SK-N-SH (cell line): ENCODE data around the gene FGD6. TPM values are rescaled to one million over a fixed set of nuclear protein-coding genes. Genes with fewer than 3 reads are reported as not detected.

Source experiments
- CTCF ChIA-PET: fragments of 300-600, 350-600 bp; formaldehyde crosslinking; extraction: SDS; loops from one replicate; lab custom pipeline; 2021; lab: Yijun Ruan, JAX
- POLR2A ChIA-PET: fragments of 350-600 bp; sonication (Branson Sonifier 250); formaldehyde crosslinking; extraction: SDS; loops from one replicate; lab custom pipeline; 2020; ENCODE audit warnings: antibody characterized with exemption, inconsistent platforms; lab: Yijun Ruan, JAX
- DNase-seq: peaks from one replicate; pipeline ENCODE4 v3.0.0; 2012
- H2AFZ ChIP-seq: fragments of 200-600 bp; sonication (generic); 2 replicates; pipeline ENCODE4 v1.8.1; 2016; ENCODE audit warnings: antibody characterized with exemption, mild to moderate bottlenecking, low read depth
- H3F3A ChIP-seq: fragments of 200-600 bp; sonication (generic); replicated peaks from 2 replicates; pipeline ENCODE3; 2016; ENCODE audit warnings: antibody characterized with exemption, mild to moderate bottlenecking; ENCODE audit not compliant: insufficient read depth
- H3K27ac ChIP-seq, 2 experiments: fragments of 200-500 bp in 1 of 2; fragments of 200-600 bp in 1 of 2; sonication (Bioruptor generic) in 1 of 2; sonication (generic), shearing (Covaris generic) in 1 of 2; 2 replicates each; pipeline versions ENCODE4 v1.5.1 to v1.6.1; 2014 to 2016; ENCODE audit warnings: low read depth in 2 of 2, inconsistent platforms in 1 of 2, low read length in 1 of 2, mild to moderate bottlenecking in 1 of 2, mixed read lengths in 1 of 2
- H3K27me3 ChIP-seq: fragments of 200-600 bp; sonication (generic), shearing (Covaris generic); 2 replicates; pipeline ENCODE4 v1.6.1; 2016; ENCODE audit warnings: mixed run types; ENCODE audit not compliant: insufficient read depth
- H3K36me3 ChIP-seq, 2 experiments: fragments of 200-500 bp in 1 of 2; fragments of 200-600 bp in 1 of 2; sonication (Bioruptor generic) in 1 of 2; sonication (generic) in 1 of 2; replicated peaks in 1 of 2; 2 replicates each; pipeline versions ENCODE3 to v1.5.1; 2014 to 2016; ENCODE audit warnings: low read length in 1 of 2, mild to moderate bottlenecking in 1 of 2; ENCODE audit not compliant: insufficient read depth in 2 of 2, control insufficient read depth in 1 of 2
- H3K4me1 ChIP-seq, 2 experiments: fragments of 200-500 bp in 1 of 2; fragments of 200-600 bp in 1 of 2; sonication (Bioruptor generic) in 1 of 2; sonication (generic), shearing (Covaris generic) in 1 of 2; 2 replicates each; pipeline versions ENCODE4 v1.5.1 to v1.6.1; 2014 to 2016; ENCODE audit warnings: low read depth in 1 of 2, low read length in 1 of 2, mixed run types in 1 of 2; ENCODE audit not compliant: insufficient read depth in 2 of 2, control insufficient read depth in 1 of 2
- H3K4me2 ChIP-seq: fragments of 200-600 bp; sonication (generic), shearing (Covaris generic); 2 replicates; pipeline ENCODE4 v1.6.1; 2017; ENCODE audit warnings: mixed run types
- H3K4me3 ChIP-seq, 2 experiments: fragments of 200-500 bp in 1 of 2; fragments of 200-600 bp in 1 of 2; sonication (Bioruptor generic) in 1 of 2; sonication (generic), shearing (Covaris generic) in 1 of 2; 2 replicates each; pipeline versions ENCODE4 v1.5.1 to v1.8.1; 2014 to 2016; ENCODE audit warnings: low read depth in 2 of 2, inconsistent platforms in 1 of 2, low read length in 1 of 2, mild to moderate bottlenecking in 1 of 2, mixed read lengths in 1 of 2, moderate library complexity in 1 of 2
- H3K79me2 ChIP-seq: fragments of 200-600 bp; sonication (generic); 2 replicates; pipeline ENCODE4 v1.8.1; 2017; ENCODE audit warnings: mild to moderate bottlenecking; ENCODE audit not compliant: insufficient read depth
- H3K9ac ChIP-seq: fragments of 200-600 bp; sonication (generic); 2 replicates; pipeline ENCODE4 v1.6.1; 2017; ENCODE audit warnings: mixed run types
- H3K9me2 ChIP-seq: fragments of 200-600 bp; sonication (generic); 2 replicates; pipeline ENCODE4 v1.6.1; 2017; ENCODE audit warnings: mixed run types
- H3K9me3 ChIP-seq: fragments of 200-600 bp; sonication (generic); 2 replicates; pipeline ENCODE4 v1.6.1; 2017; ENCODE audit warnings: mixed run types, mild to moderate bottlenecking, moderate library complexity
- H4K20me1 ChIP-seq: fragments of 200-600 bp; sonication (generic); 2 replicates; pipeline ENCODE4 v1.6.1; 2017; ENCODE audit warnings: mild to moderate bottlenecking, mixed run types; ENCODE audit not compliant: insufficient read depth
- CHD2 ChIP-seq: fragments of 150-350 bp; IDR thresholded peaks from 2 replicates; pipeline ENCODE4 v1.6.1; 2018; ENCODE audit warnings: low read length; ENCODE audit not compliant: partially characterized antibody
- ELF1 ChIP-seq: IDR thresholded peaks from 2 replicates; pipeline ENCODE4 v1.4.0; 2012
- FOSL2 ChIP-seq: IDR thresholded peaks from 2 replicates; pipeline ENCODE4 v1.4.0; 2012; ENCODE audit warnings: low read depth, mild to moderate bottlenecking, moderate library complexity, borderline replicate concordance
- FOXJ3 ChIP-seq: sonication (generic); formaldehyde crosslinking; IDR thresholded peaks from 2 replicates; pipeline ENCODE4 v1.5.1; 2020; ENCODE audit warnings: mild to moderate bottlenecking, missing genetic modification reagents
- FOXM1 ChIP-seq: IDR thresholded peaks from 2 replicates; pipeline ENCODE4 v1.4.0; 2012; ENCODE audit warnings: low read depth, mild to moderate bottlenecking
- GATA2 ChIP-seq: sonication (generic); formaldehyde crosslinking; IDR thresholded peaks from 2 replicates; pipeline ENCODE4 v1.5.0; 2020; ENCODE audit warnings: mild to moderate bottlenecking, missing genetic modification reagents
- MEF2A ChIP-seq: IDR thresholded peaks from 2 replicates; pipeline ENCODE4 v1.4.0; 2012; ENCODE audit warnings: low read depth, borderline replicate concordance
- MXI1 ChIP-seq: IDR thresholded peaks from 2 replicates; pipeline ENCODE4 v1.6.1; 2012; ENCODE audit warnings: mild to moderate bottlenecking, low read depth, low read length, improper control_type of control experiment
- NRF1 ChIP-seq: IDR thresholded peaks from 2 replicates; pipeline ENCODE4 v1.6.1; 2012; ENCODE audit warnings: low read depth, mild to moderate bottlenecking, low read length
- POLR2AphosphoS5 ChIP-seq: IDR thresholded peaks from 2 replicates; pipeline ENCODE4 v1.6.1; 2012; ENCODE audit warnings: low read depth, low read length
- RCOR1 ChIP-seq: fragments of 150-350 bp; IDR thresholded peaks from 2 replicates; pipeline ENCODE4 v1.6.1; 2017; ENCODE audit warnings: antibody characterized with exemption, low read length
- RFX5 ChIP-seq: IDR thresholded peaks from 2 replicates; pipeline ENCODE4 v1.6.1; 2012; ENCODE audit warnings: mild to moderate bottlenecking, improper control_type of control experiment, low read length
- SMC3 ChIP-seq: IDR thresholded peaks from 2 replicates; pipeline ENCODE4 v1.6.1; 2012; ENCODE audit warnings: low read depth, low read length, improper control_type of control experiment
- TAF1 ChIP-seq: IDR thresholded peaks from 2 replicates; pipeline ENCODE4 v1.6.1; 2012; ENCODE audit warnings: low read depth, mild to moderate bottlenecking, low read length, moderate library complexity, borderline replicate concordance
- TEAD4 ChIP-seq: IDR thresholded peaks from 2 replicates; pipeline ENCODE4 v1.4.0; 2012; ENCODE audit warnings: mild to moderate bottlenecking, borderline replicate concordance; ENCODE audit not compliant: insufficient read depth
- WGBS: methylation state at CpG from one replicate; pipeline ENCODE4 v1.1.6; 2017; ENCODE audit warnings: low lambda C conversion rate; 5-methylcytosine and 5-hydroxymethylcytosine counted together
- polyA plus RNA-seq, 3 experiments: library from polyadenylated mRNA; depleted of rRNA; stranded (reverse); fragments of >200 nt; gene quantifications; 2 replicates each; pipeline ENCODE4 v1.2.3, GENCODE V29; 2012
- TF ChIP-seq, protein P1 (sequence below): fragments of 200-600 bp; sonication (generic); IDR thresholded peaks from 2 replicates; pipeline ENCODE4 v1.6.1; 2017; ENCODE audit warnings: antibody characterized with exemption, mild to moderate bottlenecking, moderate library complexity
- TF ChIP-seq, protein P2 (sequence below): fragments of 150-350 bp; IDR thresholded peaks from 2 replicates; pipeline ENCODE4 v1.6.1; 2017; ENCODE audit warnings: antibody characterized with exemption, low read length, low read depth, borderline replicate concordance
- TF ChIP-seq, protein P3 (sequence below): IDR thresholded peaks from 2 replicates; pipeline ENCODE4; 2012
- TF ChIP-seq, protein P4 (sequence below): IDR thresholded peaks from 2 replicates; pipeline ENCODE4 v1.4.0; 2012; ENCODE audit warnings: low read depth
- TF ChIP-seq, protein P5 (sequence below): fragments of 150-350 bp; IDR thresholded peaks from 2 replicates; pipeline ENCODE4 v1.6.1; 2016; ENCODE audit warnings: mild to moderate bottlenecking, low read depth, low read length

FGD6 gene
- polyA plus RNA-seq, 1 of the 3 experiments (the other 2 are of a cell fraction): 2.8 TPM

DNA sequence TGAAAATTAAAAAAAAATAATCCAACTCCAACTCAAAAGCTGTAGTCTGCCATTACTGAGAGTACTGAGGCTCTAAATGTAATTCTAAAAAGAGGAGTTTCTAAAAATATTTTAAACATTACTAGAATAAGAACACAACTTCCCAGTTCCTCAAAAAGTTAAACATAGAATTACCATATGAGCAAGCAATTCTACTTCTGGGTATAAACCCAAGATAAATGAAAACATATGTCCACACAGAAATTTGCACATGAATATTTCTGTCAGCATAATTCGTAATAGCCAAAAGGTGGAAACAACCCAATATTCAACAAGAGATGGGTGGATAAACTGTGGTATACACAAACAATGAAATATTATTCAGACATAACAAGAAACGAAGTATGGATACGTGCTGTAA lies 128.9 kb downstream of the FGD6 start:
- 98% methylated on average over 3 of the region's 3 CpGs for WGBS
- no peak overlapping the region for H3K27ac ChIP-seq
- no peak overlapping the region for H3K4me3 ChIP-seq
- H3K9me2 ChIP-seq: no peaks in the 10 kb centered on the region
- H4K20me1 ChIP-seq: no peaks in the 10 kb centered on the region
- no peaks in the 10 kb centered on the region for H3K27me3 ChIP-seq
- no peak overlapping the region for H3K9ac ChIP-seq
- no peak overlapping the region for H3K4me2 ChIP-seq
- H3K4me1 ChIP-seq: no peaks in the 10 kb centered on the region; a peak in 1 of 4 replicates
- peaks cover 3% of the 10 kb centered on the region for H3F3A ChIP-seq
- peaks cover 27 to 31% of the 10 kb centered on the region in 2 experiments for H3K36me3 ChIP-seq
- CTCF ChIA-PET: no interaction called here
- TF ChIP-seq FOXM1: no peak
- TF ChIP-seq, protein P1, sequence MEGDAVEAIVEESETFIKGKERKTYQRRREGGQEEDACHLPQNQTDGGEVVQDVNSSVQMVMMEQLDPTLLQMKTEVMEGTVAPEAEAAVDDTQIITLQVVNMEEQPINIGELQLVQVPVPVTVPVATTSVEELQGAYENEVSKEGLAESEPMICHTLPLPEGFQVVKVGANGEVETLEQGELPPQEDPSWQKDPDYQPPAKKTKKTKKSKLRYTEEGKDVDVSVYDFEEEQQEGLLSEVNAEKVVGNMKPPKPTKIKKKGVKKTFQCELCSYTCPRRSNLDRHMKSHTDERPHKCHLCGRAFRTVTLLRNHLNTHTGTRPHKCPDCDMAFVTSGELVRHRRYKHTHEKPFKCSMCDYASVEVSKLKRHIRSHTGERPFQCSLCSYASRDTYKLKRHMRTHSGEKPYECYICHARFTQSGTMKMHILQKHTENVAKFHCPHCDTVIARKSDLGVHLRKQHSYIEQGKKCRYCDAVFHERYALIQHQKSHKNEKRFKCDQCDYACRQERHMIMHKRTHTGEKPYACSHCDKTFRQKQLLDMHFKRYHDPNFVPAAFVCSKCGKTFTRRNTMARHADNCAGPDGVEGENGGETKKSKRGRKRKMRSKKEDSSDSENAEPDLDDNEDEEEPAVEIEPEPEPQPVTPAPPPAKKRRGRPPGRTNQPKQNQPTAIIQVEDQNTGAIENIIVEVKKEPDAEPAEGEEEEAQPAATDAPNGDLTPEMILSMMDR: no peak
- no peak for TF ChIP-seq FOSL2
- TF ChIP-seq FOXJ3 (CRISPR knock-in tag): no peak
- no peak for TF ChIP-seq SMC3
- TF ChIP-seq POLR2AphosphoS5: no peak
- TF ChIP-seq, protein P2, sequence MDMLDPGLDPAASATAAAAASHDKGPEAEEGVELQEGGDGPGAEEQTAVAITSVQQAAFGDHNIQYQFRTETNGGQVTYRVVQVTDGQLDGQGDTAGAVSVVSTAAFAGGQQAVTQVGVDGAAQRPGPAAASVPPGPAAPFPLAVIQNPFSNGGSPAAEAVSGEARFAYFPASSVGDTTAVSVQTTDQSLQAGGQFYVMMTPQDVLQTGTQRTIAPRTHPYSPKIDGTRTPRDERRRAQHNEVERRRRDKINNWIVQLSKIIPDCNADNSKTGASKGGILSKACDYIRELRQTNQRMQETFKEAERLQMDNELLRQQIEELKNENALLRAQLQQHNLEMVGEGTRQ: no peak
- TF ChIP-seq ELF1: no peak
- TF ChIP-seq RFX5: no peak
- TF ChIP-seq, protein P3, sequence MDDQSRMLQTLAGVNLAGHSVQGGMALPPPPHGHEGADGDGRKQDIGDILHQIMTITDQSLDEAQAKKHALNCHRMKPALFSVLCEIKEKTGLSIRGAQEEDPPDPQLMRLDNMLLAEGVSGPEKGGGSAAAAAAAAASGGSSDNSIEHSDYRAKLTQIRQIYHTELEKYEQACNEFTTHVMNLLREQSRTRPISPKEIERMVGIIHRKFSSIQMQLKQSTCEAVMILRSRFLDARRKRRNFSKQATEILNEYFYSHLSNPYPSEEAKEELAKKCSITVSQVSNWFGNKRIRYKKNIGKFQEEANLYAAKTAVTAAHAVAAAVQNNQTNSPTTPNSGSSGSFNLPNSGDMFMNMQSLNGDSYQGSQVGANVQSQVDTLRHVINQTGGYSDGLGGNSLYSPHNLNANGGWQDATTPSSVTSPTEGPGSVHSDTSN: no peak
- no peak for TF ChIP-seq CHD2
- no peak for TF ChIP-seq GATA2 (CRISPR knock-in tag)
- TF ChIP-seq TEAD4: no peak
- no peak for TF ChIP-seq RCOR1
- no peak for TF ChIP-seq MXI1
- H2AFZ ChIP-seq: no peak overlapping the region
- H3K9me3 ChIP-seq: no peaks in the 10 kb centered on the region
- no peak for DNase-seq
- H3K79me2 ChIP-seq: no peaks in the 10 kb centered on the region
- POLR2A ChIA-PET: interaction anchor here (0.6 kb wide), 1 partner anchor 16 kb away, joined by 3 read pairs; no protein-coding TSS in a partner anchor

DNA sequence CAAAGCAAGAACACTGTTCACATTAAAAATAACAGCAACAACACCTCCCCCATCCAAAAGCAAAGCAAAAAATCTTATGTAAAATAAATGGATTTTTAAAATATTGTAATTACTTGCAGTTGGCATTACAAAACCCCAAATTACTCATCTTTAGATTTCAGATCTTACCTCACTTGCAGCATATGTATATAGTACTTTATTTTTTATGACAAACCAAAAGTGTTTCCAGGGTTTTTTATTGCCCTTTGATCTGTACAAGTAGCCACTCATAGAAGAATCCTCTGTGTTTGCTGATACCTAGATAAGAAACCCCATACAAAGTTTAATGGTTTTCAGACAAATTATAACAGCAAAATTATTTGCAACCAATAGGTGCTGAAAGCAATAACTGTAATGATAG lies 131.7 kb downstream of the FGD6 start:
- TF ChIP-seq RCOR1 (no peak), FOXM1 (no peak), RFX5 (no peak), CHD2 (no peak), SMC3 (no peak), NRF1 (no peak), TAF1 (no peak), MEF2A (no peak)
- TF ChIP-seq, protein P2: no peak
- TF ChIP-seq, protein P4, sequence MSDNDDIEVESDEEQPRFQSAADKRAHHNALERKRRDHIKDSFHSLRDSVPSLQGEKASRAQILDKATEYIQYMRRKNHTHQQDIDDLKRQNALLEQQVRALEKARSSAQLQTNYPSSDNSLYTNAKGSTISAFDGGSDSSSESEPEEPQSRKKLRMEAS: no peak
- TF ChIP-seq, protein P5, sequence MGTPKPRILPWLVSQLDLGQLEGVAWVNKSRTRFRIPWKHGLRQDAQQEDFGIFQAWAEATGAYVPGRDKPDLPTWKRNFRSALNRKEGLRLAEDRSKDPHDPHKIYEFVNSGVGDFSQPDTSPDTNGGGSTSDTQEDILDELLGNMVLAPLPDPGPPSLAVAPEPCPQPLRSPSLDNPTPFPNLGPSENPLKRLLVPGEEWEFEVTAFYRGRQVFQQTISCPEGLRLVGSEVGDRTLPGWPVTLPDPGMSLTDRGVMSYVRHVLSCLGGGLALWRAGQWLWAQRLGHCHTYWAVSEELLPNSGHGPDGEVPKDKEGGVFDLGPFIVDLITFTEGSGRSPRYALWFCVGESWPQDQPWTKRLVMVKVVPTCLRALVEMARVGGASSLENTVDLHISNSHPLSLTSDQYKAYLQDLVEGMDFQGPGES: no peak
- H2AFZ ChIP-seq: no peak overlapping the region
- H3F3A ChIP-seq: peaks cover 7% of the 10 kb centered on the region
- H3K79me2 ChIP-seq: no peaks in the 10 kb centered on the region
- no peaks in the 10 kb centered on the region for H4K20me1 ChIP-seq
- no peaks in the 10 kb centered on the region for H3K27me3 ChIP-seq
- DNase-seq: no peak
- H3K4me2 ChIP-seq: no peak overlapping the region
- CTCF ChIA-PET: interaction anchor here (0.8 to 0.9 kb wide), 2 partner anchors 12 to 252 kb away, joined by 3 read pairs; partner anchors contain the start of gene NR2C1
- H3K9me2 ChIP-seq: no peaks in the 10 kb centered on the region
- H3K36me3 ChIP-seq: peaks cover 13 to 22% of the 10 kb centered on the region in 2 experiments
- POLR2A ChIA-PET: no interaction called here
- H3K9ac ChIP-seq: no peak overlapping the region
- H3K4me1 ChIP-seq: no peaks in the 10 kb centered on the region; a peak in 1 of 4 replicates
- no peak overlapping the region for H3K4me3 ChIP-seq
- H3K9me3 ChIP-seq: no peaks in the 10 kb centered on the region
- no peak overlapping the region for H3K27ac ChIP-seq
